HepG2 (cell line): ENCODE measurements around the gene CDK12. TPM values are rescaled to one million over a fixed set of nuclear protein-coding genes. Genes with fewer than 3 reads are reported as not detected.

ENCODE experiments used
- ATAC-seq: fragments of 200-7000 bp; cut with Tn5 transposase; 3 replicates; pipeline ENCODE4 v1.9.1; 2020; ENCODE audit warnings: mild to moderate bottlenecking, moderate library complexity
- BruUV-seq: library from RNA; stranded (reverse); fragments of 400-500 nt; replicated peaks from 2 replicates; lab custom pipeline; 2021; lab: Mats Ljungman, UMichigan
- CTCF ChIA-PET: fragments of 300-600 bp; formaldehyde crosslinking; extraction: SDS; loops from one replicate; lab custom pipeline; 2021; ENCODE audit warnings: low total read pairs, inconsistent platforms, low intra/inter-chr PET ratio; lab: Yijun Ruan, JAX
- POLR2A ChIA-PET: fragments of 350-600 bp; sonication (Branson Sonifier 250); formaldehyde crosslinking; loops from one replicate; lab custom pipeline; 2020; ENCODE audit warnings: antibody characterized with exemption, inconsistent platforms; lab: Yijun Ruan, JAX
- DNase-seq: peaks from one replicate; pipeline ENCODE4 v3.0.0-alpha.2; 2015; ENCODE audit warnings: low spot score
- FAIRE-seq: peaks from 3 replicates; lab custom pipeline; 2011; peaks lifted over from hg19 to GRCh38; lab: Jason Lieb, UNC
- H2AFZ ChIP-seq: one replicate; pipeline ENCODE4 v1.6.1; 2011; ENCODE audit warnings: low read length, inconsistent platforms
- H3K27ac ChIP-seq: fragments of 300-600 bp; 3 replicates; pipeline ENCODE4 v1.8.0; 2011; ENCODE audit warnings: mixed run types, mild to moderate bottlenecking, mixed read lengths, low read length, inconsistent platforms; ENCODE audit not compliant: insufficient read depth; ENCODE audit errors: extremely low read length
- H3K27me3 ChIP-seq, 2 experiments: fragments of 200-600 bp in 1 of 2; 2 replicates in 1 of 2; 3 replicates in 1 of 2; pipeline versions ENCODE4 v1.6.0 to v1.8.0; 2011; ENCODE audit warnings: low read length in 2 of 2, mild to moderate bottlenecking in 2 of 2, moderate library complexity in 2 of 2, inconsistent platforms in 1 of 2; ENCODE audit not compliant: insufficient read depth in 2 of 2, control insufficient read depth in 1 of 2
- H3K36me3 ChIP-seq, 2 experiments: fragments of 200-600 bp in 1 of 2; replicated peaks in 1 of 2; 2 replicates in 1 of 2; 3 replicates in 1 of 2; pipeline versions ENCODE4 v1.5.1 to v1.8.0; 2011; ENCODE audit warnings: low read length in 2 of 2, inconsistent platforms in 1 of 2; ENCODE audit not compliant: insufficient read depth in 2 of 2, control insufficient read depth in 1 of 2
- H3K4me1 ChIP-seq: 2 replicates; pipeline ENCODE4 v1.5.1; 2012; ENCODE audit warnings: low read length, inconsistent platforms; ENCODE audit not compliant: insufficient read depth
- H3K4me2 ChIP-seq: 2 replicates; pipeline ENCODE4 v1.6.0; 2011; ENCODE audit warnings: low read depth, low read length, inconsistent platforms
- H3K4me3 ChIP-seq, 3 experiments: fragments of 200-600 bp in 1 of 3; sonication (generic), shearing (Covaris generic) in 1 of 3; replicated peaks in 1 of 3; 2 replicates each; pipeline ENCODE4 v1.5.1; 2011 to 2016; ENCODE audit warnings: low read length in 3 of 3, inconsistent platforms in 2 of 3, low read depth in 2 of 3, mild to moderate bottlenecking in 2 of 3, control low read depth in 1 of 3, mixed read lengths in 1 of 3; ENCODE audit not compliant: insufficient read depth in 1 of 3
- H3K79me2 ChIP-seq: one replicate; pipeline ENCODE4 v1.6.1; 2011; ENCODE audit warnings: low read length, inconsistent platforms; ENCODE audit not compliant: insufficient read depth
- H3K9ac ChIP-seq: 2 replicates; pipeline ENCODE4 v1.6.0; 2011; ENCODE audit warnings: mild to moderate bottlenecking, low read depth, low read length, inconsistent platforms; ENCODE audit not compliant: insufficient read depth
- H3K9me3 ChIP-seq: 2 replicates; pipeline ENCODE4 v1.5.1; 2012; ENCODE audit warnings: mild to moderate bottlenecking, low read length
- H4K20me1 ChIP-seq: 2 replicates; pipeline ENCODE4 v1.6.0; 2011; ENCODE audit warnings: inconsistent platforms, mild to moderate bottlenecking, low read length, moderate library complexity; ENCODE audit not compliant: insufficient read depth
- CBX2 ChIP-seq, 2 experiments: fragments of 200-600 bp in 1 of 2; sonication (generic); formaldehyde crosslinking in 1 of 2; IDR thresholded peaks; 2 replicates each; pipeline versions ENCODE4 v1.7.0 to v1.8.1; 2018 to 2022; ENCODE audit warnings: low read depth in 2 of 2, low read length in 1 of 2, mild to moderate bottlenecking in 1 of 2, missing genetic modification reagents in 1 of 2
- FOXK2 ChIP-seq: fragments of 450-650 bp; IDR thresholded peaks from 2 replicates; pipeline ENCODE4 v1.6.1; 2016
- SP4 ChIP-seq: sonication (generic); formaldehyde crosslinking; IDR thresholded peaks from 2 replicates; pipeline ENCODE4 v1.8.1; 2023; ENCODE audit warnings: mild to moderate bottlenecking, missing genetic modification reagents
- ZBTB8A ChIP-seq: sonication (generic); formaldehyde crosslinking; IDR thresholded peaks from 2 replicates; pipeline ENCODE4 v1.4.0; 2020; ENCODE audit warnings: mild to moderate bottlenecking, low read depth, missing genetic modification reagents, borderline replicate concordance
- ZNF17 ChIP-seq: sonication (generic); formaldehyde crosslinking; IDR thresholded peaks from 2 replicates; pipeline ENCODE4 v1.5.0; 2020; ENCODE audit warnings: mild to moderate bottlenecking, missing genetic modification reagents
- ZNF510 ChIP-seq: sonication (generic); formaldehyde crosslinking; IDR thresholded peaks from 2 replicates; pipeline ENCODE4 v1.4.0; 2020; ENCODE audit warnings: low read depth, mild to moderate bottlenecking, missing genetic modification reagents
- ZNF639 ChIP-seq: conservative IDR thresholded peaks from 2 replicates; pipeline ENCODE4 v1.6.1; 2018; ENCODE audit warnings: missing genetic modification reagents
- ZNF646 ChIP-seq: sonication (generic); formaldehyde crosslinking; IDR thresholded peaks from 2 replicates; pipeline ENCODE4 v1.9.0; 2021; ENCODE audit warnings: mild to moderate bottlenecking, missing genetic modification reagents
- WGBS: methylation state at CpG from one replicate; pipeline ENCODE4 v1.1.6; 2017; ENCODE audit warnings: low lambda C conversion rate; 5-methylcytosine and 5-hydroxymethylcytosine counted together
- in situ Hi-C: cut with HindIII; loops from 2 replicates; pipeline ENCODE4 v1.10.0; 2017; ENCODE audit warnings: low pct_unique_long_range_greater_than_20kb; ENCODE audit not compliant: extremely low pct_ligation_motif_present
- intact Hi-C: fragments of 100-400 bp; cut with micrococcal nuclease; formaldehyde crosslinking; loops from one replicate; pipeline ENCODE4 v1.10.0; 2022; ENCODE audit not compliant: unreplicated experiment
- polyA plus RNA-seq, 8 experiments: library from polyadenylated mRNA; depleted of rRNA in 3 of 8; stranded (reverse) in 7 of 8; unstranded in 1 of 8; fragments of >200 nt; fragmentation: Illumina TruSeq in 4 of 8; extraction: Trizol in 4 of 8; gene quantifications; 2 replicates each; pipeline versions ENCODE4 v1.2.1 to v1.2.3, GENCODE V29; 2011 to 2016; ENCODE audit warnings: low read depth in 4 of 8, missing spikeins in 1 of 8, mixed read lengths in 1 of 8; ENCODE audit not compliant: insufficient read depth in 1 of 8
- total RNA-seq, 5 experiments: library from RNA; depleted of rRNA; stranded (reverse); fragments of >200 nt; fragmentation: Illumina TruSeq; extraction: Trizol; gene quantifications; 2 replicates each; pipeline ENCODE4 v1.2.3, GENCODE V29; 2016; ENCODE audit warnings: low read depth in 1 of 5

Gene CDK12
- total and polyA plus RNA-seq, 2 of the 13 experiments (the other 11 are each of a cell fraction or from before 2014, with no cell fraction given): 24.0 to 88.6 TPM

GRCh38 chr17:39579318-39580081 is 118.2 kb downstream of the CDK12 start:
- Histone ChIP-seq H3K9ac (no peak overlapping the region), H3K79me2 (no peaks in the 10 kb centered on the region), H3K9me3 (no peaks in the 10 kb centered on the region), H3K27ac (no peak overlapping the region), H4K20me1 (0 out of 2 replicates have a peak, but pooled peaks cover 3% of the 10 kb centered on the region), H3K36me3 (no peaks in the 10 kb centered on the region), H3K27me3 (peaks cover 7 to 33% of the 10 kb centered on the region in 2 experiments; a peak in 3 of 5 replicates), H2AFZ (no peak overlapping the region), H3K4me3 (no peak overlapping the region), H3K4me1 (peaks cover 9% of the 10 kb centered on the region; the same call in 1 of the 2 replicates), H3K4me2 (no peak overlapping the region)
- TF ChIP-seq FOXK2: no peak
- no peak for TF ChIP-seq ZNF646 (CRISPR knock-in tag)
- TF ChIP-seq ZNF639 (CRISPR knock-in tag): no peak
- no peak for TF ChIP-seq ZNF17 (CRISPR knock-in tag)
- TF ChIP-seq SP4 (CRISPR knock-in tag): no peak
- no peak for TF ChIP-seq CBX2 (IDR thresholded peaks at IDR 0.05; ENCODE audit: low read depth, low read length)
- TF ChIP-seq CBX2 (CRISPR knock-in tag; IDR thresholded peaks at IDR 0.05; ENCODE audit: low read depth): no peak
- TF ChIP-seq ZNF510 (CRISPR knock-in tag): no peak
- no peak for TF ChIP-seq ZBTB8A
- ChIA-PET CTCF (no interaction called here), POLR2A (no interaction called here)
- in situ Hi-C loops (no loop called here), intact Hi-C loops (no loop called here)
- WGBS: 6% methylated on average over 8 of the region's 8 CpGs
- no TSS peak for BruUV-seq
- no peak for ATAC-seq
- FAIRE-seq: no peak
- no peak for DNase-seq
